ENCODE measurements around the gene ABLIM2.

The ABLIM2 gene

DNA sequence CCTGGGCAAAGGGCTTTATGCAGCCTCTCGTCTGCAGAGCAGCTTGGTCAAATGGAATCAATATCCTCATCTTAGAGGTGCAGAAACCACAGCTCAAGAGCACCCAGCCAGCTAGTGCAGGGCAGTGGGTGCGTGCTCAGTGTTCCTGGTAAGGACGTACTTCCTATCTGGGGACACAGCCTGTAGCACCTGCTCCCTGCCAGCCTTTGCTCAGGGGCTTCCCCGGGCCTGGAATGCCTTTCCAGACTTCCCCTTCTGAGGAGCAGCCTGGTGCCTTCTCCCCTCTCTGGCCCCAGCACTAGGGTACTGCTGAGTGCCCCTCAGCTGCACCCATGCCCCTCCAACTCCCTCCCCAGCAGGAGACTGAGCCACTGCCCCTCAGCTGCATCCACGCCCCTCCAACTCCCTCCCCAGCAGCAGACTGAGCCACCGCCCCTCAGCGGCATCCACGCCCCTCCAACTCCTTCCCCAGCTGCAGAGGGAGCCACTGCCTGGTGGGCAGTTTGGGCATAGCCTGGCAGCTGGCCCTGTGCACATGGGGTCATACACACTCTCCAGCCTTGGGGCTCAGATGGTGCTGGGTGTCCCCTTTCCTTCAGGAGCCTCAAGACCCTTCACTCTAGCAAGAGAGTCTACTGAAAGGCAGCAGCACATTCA is 176.7 kb downstream of the ABLIM2 start:
- no peak for DNase-seq (ENCODE audit: low read depth)

DNA sequence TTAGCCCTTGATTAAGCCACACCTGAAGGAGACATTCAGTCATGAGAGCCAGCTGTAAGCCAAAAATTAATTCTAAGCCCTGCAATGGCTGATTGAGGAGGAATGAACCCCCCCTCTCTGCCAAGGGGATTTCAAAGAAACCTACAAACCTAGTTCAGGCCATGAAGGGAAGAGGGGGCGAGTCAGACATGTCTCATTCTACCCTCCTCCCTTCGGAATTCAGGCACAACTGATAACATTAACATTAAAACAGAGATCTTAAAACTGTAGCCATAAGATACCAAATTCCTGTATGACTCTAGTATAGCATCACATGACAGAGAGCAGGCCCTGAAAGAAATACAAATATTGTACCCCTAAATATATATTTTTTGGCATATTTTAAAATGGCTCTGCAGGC is 178.6 kb downstream of the ABLIM2 start:
- no peak for DNase-seq (ENCODE audit: low read depth)

DNA sequence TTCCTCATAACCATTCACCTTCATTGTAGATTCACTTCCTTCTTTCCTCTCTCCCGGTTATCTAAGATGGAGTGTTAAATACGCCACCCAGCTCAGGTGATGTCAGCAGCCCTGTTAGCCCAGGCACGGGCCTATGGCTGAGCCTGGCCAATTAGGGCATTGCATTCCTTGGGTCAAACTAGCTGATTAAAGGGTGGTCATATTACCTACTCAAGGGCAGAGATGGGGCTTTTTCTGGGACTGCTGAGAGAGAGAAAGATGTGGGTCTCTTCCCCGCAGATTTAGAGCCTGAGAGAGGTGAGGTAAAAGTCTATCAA is 179.0 kb downstream of the ABLIM2 start:
- no peak for DNase-seq (ENCODE audit: low read depth)

DNA sequence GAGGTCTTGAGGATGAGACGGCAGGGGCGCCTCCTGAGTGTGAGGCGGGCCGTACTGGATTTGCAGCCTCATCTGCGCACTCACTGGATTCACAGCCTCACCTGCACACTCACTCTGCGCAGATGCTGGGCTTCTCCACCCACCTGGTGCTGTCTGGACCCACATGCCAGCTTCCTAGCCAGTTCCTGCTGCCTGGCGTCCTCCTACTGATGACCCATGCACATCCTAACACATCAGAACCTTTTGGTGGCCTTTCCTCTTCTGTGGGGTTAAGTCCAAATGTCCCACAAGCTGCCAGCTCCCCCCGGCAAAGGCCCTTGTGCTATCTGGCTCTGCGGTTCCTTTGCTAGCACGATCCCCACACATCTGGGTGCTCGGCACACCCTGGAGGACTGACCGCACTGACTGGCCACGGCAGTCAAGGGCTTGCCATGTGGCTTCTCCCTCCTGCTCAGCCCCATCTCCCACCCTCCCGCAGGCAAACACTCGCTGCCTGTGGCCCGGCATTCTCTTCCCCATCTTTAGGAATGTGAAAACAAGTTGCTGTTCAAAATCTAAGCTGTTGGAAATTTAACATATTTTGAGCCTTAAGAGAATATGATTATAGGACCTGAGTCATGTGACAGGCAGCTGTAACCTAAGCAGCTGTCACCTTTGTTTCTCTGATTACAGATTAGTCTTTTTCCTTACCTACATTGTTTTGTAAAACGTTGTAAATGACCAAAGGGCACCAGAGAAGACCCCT is 179.5 kb downstream of the ABLIM2 start:
- no peak for DNase-seq (ENCODE audit: low read depth)

DNA sequence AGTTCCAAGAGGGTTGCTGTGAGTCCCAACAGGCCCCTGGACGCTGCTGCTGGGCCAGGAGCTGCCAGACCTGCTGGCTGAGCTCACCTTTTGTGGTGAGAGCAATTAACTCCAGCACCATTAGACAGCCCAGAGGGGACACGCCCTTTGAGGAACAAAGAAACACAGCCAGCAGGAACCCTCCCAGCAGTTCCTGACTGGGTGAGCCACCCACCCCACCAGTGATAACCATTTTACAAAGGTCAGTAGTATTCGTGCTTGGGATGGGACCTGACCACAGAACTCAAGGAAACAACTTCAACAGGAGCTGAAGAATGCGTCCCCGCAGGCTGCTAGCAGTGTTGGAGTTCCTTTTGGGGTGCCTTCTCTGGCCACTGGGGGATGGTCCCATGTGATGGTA is 180.1 kb downstream of the ABLIM2 start:
- DNase-seq (ENCODE audit: low read depth): no peak

DNA sequence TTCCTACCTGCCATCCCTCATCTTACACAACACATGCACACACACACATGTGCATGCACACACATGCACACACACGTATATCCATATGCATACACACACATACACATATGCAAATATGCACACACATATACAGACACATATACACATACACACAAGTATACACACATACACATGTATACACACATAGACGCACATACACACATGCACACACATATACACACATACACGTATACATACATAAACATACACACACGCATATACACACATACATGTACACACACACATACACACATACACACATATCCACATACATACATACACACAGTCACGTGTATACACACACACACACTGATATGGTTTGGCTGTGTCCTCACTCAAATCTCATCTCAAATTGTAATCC is 182.0 kb downstream of the ABLIM2 start:
- no peak for DNase-seq (ENCODE audit: low read depth)

DNA sequence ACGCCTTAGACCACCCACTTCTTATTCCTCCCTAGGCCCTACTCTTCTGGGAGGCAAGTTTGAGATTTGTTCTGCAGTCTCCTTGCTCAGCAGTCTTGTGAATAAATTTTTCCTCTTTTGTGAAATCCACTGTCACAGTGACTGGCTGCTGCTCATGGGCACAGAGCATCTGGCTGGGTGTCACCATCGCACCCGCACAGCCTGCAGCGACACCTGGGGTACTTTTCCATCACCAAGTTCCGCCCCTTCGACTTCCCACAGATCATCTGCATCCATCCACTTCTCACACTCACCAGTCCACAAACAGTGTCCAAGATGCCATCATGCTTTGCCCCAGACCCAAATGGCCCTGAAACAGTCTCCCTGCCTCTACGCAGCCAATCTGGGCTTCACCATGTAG is 182.6 kb downstream of the ABLIM2 start:
- DNase-seq (ENCODE audit: low read depth): no peak

DNA sequence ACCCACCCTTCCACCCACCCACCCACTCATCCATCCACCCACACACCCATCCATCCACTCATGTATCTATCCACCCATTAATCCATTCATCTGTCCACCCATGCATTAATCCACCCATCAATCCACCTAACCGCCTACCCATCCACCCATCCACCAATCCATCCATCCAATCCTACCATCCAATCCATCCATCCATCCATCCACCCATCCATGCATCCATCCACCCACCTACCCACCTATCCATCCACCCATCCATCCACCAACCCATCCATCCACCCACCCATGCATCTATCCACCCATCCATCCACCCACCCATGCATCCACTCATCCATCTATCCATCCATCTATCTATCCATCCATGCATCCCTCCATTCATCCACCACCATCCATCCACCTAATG is 184.2 kb downstream of the ABLIM2 start:
- no peak for DNase-seq (ENCODE audit: low read depth)

DNA sequence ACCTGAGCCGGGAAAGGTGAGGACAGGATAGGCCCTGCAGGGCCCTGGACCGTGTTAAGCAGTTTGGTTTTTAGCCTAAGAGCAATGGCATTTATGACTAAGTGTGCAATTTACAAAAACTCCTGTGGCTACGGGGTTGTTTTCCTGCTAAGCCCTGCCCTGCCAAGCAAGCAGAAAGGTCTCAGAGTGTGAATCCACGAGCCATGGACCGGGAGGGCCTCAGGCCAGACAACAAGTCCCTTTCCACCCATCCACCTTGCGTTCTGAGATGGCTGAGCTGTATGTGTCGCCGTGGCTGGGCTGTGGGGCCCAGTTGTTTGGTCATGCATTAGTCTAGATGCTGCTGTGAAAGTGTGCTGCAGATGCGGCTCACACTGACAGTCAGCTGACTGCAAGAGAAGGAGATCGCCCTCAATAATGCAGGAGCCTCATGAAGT is 185.1 kb downstream of the ABLIM2 start:
- no peak for DNase-seq (ENCODE audit: low read depth)

DNA sequence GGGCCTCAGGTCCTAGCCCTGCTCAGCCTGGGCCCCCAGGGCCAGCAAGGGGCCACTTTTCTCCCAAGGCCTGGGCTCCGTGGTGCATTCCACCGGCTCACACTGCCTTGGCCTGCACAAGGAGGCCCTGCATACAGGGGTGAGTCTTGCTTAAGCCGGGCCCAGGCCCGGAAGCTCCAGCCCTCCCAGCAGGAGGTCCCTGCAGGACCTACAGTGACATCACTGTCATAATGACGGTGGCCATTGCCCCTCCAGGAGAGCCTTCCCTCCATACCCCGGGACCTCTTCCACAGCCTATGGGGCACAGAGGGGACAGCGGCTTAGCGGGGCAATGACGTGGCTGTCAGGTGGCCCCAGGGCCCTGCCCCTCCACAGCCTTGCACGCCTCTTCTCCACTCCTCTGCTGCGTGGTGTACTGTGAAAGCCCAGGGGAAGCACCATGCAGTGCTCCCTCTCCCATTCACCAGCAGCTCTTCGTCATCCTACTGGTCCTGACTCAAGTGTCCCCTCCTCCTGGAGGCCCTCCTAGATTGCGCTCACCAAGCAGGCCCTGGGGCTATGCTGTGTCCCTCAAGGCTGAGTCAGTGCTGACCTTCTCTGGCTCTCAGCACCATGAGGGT is 186.6 kb downstream of the ABLIM2 start:
- DNase-seq (ENCODE audit: low read depth): no peak

DNA sequence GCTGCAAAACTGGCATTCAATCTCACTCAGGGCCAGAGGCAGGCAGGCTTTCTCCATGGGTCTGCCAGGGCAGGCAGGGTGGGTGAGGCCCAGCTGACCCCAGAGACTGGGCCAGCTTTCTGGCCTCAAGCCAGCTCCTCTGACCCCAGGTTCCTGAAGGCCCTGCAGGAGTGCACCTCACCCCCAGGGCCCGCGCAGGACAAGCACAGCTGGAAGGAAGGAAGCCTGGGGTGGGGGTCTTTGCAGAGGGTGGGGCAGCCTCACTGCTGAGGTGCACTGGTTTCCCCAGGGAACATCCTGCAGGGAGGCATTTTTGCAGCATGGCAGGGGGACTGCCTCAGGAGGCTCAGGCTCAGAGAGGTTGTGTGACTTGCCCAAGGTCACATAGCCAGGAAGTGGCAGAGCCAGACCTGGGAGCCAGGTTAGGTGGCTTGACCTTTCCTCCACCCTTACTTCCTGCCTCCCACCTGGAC is 187.4 kb downstream of the ABLIM2 start:
- DNase-seq (ENCODE audit: low read depth): no peak

DNA sequence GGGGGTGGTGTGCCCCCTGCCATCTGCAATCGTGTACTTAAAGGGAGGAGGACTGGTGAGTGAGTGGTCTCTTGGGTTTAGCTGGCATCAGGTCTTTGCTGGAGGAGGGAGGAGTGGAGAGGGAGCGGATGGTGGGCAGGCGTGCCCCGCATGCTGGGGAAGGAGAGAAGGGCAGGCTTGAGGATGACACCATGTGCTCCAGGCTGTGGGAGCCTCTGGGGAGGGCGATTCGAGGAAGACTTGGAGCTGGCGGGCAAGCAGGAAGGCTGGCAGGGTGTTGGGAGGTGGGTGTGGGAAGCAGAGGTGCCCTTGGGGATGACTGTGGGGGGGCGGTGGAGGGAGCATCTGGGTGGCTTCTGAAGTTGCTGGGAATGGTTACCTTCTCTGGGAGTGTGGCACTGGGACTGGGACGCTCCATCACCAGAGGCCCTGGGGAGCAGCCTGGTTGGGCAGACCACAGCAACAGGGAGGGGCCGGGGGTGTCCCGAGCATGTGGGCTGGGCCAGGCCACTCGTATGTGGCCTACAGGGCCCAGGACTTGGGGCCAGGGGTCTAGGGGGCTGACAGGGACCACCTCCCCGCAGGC is 188.2 kb downstream of the ABLIM2 start:
- no peak for DNase-seq (ENCODE audit: low read depth)

DNA sequence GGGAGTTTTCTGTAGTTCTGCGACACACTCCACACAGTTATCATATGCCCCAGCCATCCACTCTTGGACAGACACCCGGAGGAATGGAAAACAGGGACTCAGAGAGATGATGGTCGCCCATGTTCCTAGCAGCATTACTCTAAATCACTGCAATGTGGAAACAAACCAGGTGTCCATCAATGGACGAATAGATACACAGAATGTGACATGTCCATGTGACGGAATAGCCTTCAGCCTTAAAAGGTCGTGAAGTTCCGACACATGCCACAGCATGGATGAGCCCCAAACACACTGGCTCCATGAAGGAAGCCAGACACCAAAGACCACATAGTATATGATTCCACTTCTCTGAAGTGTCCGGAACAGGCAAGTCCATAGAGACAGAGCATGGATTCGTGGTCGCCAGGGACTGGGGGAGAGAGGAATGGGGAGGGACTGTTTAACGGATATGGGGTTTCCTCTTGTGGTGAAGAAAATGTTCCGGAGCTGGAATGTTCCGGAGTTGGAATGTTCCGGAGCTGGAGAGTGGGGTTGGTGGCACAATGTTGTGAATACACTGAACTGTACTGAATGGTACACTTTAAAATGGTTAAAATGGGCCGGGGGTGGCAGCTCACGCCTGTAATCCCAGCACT is 190.2 kb downstream of the ABLIM2 start:
- no peak for DNase-seq (ENCODE audit: low read depth)

DNA sequence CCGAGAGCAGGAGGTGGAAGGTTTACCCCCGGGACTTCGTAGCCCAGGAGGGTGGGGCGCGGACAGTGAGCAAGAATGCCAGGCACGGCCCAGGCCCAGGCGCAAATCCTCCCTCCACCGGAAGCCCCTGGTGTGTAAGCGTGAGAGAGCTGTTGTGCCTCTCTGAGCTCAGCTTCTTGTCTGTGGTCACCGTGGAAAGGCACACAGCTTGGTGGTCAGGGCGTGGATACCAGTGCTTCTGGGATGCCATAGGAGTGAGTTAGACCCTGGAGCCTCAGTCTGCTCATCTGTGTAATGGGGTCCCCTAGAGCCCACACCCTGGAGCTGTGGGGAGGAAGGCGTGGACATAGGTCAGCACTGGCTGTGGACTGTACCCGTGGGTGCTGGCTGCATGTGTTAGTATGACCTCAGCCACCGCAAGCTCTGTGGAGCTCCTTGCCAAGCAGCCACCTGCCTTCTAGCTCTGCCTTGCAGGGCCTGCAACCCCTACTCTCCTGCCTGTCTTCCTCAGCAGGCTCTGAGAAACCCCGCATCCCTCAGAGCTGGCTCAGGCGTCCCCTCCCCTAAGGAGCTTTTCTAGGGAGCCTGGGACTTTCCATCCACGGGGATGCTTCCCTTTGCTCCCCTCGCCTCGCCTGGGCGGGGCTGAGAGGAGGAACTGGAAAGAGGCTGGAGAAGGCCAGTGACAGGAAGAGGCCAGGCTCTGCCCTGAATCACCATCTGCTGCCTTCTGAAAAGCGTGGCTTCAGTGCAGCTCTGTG is 190.9 kb downstream of the ABLIM2 start:
- DNase-seq (ENCODE audit: low read depth): no peak

DNA sequence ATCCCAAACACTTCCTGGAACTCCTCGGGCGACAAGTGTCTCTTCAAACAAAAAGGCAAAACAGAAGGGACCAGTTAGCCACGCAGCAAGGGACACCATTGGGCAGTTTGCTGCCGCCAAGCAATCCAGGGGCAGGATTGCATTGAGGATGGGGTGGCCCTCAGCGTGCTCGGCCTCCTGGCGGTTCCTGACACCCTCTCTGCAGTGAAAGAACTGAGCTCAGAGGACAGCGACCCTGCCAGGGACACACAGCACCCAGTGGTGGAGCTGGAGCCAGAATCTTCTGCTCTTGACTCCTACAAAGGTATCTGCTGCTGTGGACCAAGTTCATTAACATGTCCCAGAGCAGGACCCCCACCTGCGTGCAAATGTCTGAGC is 191.6 kb downstream of the ABLIM2 start:
- no peak for DNase-seq (ENCODE audit: low read depth)

DNA sequence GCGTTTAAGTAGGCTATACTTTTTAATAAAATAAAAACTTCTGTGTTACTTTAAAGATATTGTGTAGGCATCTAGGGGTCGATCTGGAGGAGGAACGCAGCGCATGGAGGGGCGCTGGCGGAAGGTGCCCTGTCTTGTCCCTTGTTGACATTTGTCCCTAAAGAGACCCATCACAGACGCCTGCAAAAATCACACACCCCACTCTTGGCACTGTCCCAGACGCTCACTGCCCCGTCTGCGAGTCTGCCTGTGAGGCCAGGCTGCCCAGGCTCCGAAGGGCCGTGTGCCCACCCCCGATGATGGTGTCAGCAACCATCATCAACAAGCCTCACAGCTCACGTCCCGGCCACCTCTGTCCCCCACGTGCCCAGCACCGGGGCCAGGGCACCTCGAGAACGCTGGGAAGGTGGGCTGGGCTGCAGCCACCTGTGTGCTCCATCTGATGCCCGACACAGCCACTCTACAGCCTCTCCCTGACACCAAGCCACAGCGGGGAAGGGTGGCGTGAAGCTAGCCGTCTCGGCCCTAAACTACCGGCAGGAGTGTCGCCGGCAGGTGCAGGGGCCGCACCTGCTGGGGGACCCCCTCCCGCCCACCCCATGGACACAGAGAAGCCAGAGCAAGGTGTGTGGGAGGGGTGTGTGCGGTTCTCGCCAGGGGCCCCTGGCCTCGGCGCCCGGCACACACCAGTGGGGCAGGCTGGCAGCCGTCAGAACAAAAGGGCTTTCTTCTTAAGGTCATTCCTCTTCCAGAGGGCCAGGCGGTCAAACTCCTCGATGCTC is 192.1 kb downstream of the ABLIM2 start:
- no peak for DNase-seq (ENCODE audit: low read depth)

DNA sequence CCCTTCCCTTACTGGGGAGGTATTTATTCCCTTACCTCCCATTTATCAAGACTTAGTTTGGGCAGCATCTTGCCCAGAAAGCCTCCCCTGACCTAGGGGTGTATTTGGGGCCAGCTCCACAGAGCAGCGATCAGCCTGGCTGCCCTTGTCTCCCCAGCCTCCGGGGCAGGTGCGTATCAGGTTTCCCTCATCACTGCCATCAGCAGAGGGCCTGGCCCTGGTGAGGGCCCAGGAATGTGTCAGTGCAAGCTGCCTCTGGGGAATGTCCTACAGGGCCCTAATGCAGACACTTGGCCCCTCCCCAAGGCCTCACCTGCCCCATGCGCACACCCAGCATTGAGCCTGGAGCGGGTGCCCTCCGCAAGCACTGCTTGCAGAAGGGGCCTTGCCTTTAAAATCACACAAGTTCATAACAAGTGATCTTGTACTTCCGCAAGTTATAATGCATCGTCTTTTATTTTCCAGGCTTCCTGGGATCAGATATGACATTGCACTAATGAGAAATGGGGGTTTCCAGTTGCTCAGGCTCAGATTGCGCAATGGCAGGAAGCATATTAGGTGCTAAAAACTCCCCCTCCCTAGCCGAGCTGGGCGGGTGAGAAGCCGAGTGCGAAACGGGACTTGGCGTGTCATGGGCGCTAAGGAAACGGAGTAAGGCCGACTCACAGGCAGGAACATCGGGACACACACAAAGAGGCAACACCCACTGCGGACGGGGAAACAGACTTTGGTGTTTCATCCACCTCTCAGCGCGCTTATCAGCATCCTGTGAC is 193.5 kb downstream of the ABLIM2 start:
- DNase-seq (ENCODE audit: low read depth): no peak

DNA sequence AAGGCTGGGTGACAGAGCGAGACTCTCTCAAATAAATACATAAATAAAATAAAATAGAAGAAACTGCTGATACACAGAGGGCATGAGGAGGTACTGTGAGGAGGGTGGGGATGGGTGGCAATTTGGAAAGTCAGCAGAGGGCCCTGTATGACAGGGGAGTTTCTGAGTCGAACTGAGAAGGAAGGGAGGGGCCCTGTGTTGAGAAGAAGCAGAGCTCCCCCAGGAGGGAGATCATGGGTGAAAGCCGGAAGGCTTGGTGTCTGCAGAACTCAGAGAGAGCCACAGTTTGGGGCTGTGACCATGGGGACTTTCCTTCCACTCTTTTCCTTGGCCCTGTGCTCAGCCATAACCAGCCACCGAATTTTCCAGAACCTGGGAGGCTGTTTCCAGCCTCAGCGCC is 194.2 kb downstream of the ABLIM2 start:
- DNase-seq (ENCODE audit: low read depth): no peak

DNA sequence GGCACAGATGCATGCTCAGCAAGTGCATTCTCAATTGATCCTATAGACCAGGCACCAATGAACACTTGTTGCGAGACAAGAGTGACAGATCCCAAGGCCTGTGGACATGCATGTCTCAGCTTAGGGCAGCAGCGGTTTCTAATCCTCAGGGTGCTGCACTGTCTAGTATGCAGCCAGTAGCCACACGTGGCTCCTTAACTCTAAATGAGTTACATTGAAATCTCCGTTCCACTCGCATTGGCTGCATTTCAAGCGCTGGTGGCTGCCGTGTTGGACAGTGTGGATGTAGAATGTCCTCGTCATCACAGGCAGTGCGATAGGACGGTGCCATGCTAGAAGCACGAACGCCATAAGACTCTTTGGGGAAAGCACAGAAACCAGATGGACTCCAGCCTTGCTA is 194.9 kb downstream of the ABLIM2 start:
- no peak for DNase-seq (ENCODE audit: low read depth)
